ENCODE results near the gene MYL11. TPM values are rescaled to one million over a fixed set of nuclear protein-coding genes. Genes with fewer than 3 reads are reported as not detected.
"Not testable (repeated sequence)": the region's sequence is repeated elsewhere in the genome, so short reads cannot be mapped to it uniquely, and the experiment has no call there.

The MYL11 gene
- total and polyA plus RNA-seq, 5 donors: 0.35 to 0.94 (median 0.86) TPM; not detected in 2

DNA sequence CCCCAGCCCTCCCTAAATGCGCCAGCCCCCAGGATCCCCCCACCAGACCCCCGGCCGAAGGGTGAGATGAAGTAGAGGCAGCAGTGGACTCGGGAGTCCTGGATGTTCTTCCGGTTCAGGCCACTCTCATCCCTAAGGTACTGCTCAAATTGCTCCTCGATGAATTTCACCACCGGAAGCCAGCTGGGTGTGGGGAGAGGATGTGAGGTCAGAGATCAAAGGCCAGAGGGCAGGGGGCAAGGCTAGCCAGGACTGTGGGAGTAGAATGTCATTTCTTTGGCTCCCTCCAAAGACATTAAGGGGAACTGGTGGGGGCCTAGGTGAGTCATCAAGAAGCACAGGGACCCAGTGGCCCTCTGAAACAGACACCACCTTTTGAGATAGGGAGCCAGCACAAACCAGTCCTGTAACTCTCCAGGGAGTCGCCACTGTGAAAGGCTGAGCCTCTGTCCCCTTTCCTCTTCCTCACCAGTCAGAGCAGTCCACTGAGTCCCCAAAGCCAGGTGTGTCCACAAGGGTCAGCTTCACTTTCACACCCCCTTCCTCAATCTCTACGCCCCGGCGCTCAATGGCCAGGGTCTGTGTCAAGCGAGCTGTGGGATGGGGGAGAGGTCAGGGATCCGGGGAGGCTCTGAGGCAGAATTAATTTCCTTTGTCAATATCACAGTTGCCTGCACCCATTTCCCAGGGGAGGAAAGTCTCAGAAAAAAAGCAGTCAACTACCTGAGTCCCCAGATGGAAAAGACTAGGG lies 6.9 kb downstream of the MYL11 start:
- intact Hi-C loops (cut with DNase I): no loop called here
- 75% methylated on average over 13 of the region's 13 CpGs for WGBS
- Histone ChIP-seq H3K9me3 (ENCODE audit: control insufficient read depth, low read length) (no peaks in the 10 kb centered on the region), H3K27ac (ENCODE audit: low read length) (no peak overlapping the region), H3K27me3 (ENCODE audit: control insufficient read depth, insufficient read depth) (no peaks in the 10 kb centered on the region), H3K4me3 (ENCODE audit: low read length) (no peak overlapping the region), H3K4me1 (ENCODE audit: control insufficient read depth, insufficient read depth, low read length) (peaks cover 2% of the 10 kb centered on the region)
- ATAC-seq (no peak), DNase-seq (peak in 1 of 3 donors; percentile 47)

DNA sequence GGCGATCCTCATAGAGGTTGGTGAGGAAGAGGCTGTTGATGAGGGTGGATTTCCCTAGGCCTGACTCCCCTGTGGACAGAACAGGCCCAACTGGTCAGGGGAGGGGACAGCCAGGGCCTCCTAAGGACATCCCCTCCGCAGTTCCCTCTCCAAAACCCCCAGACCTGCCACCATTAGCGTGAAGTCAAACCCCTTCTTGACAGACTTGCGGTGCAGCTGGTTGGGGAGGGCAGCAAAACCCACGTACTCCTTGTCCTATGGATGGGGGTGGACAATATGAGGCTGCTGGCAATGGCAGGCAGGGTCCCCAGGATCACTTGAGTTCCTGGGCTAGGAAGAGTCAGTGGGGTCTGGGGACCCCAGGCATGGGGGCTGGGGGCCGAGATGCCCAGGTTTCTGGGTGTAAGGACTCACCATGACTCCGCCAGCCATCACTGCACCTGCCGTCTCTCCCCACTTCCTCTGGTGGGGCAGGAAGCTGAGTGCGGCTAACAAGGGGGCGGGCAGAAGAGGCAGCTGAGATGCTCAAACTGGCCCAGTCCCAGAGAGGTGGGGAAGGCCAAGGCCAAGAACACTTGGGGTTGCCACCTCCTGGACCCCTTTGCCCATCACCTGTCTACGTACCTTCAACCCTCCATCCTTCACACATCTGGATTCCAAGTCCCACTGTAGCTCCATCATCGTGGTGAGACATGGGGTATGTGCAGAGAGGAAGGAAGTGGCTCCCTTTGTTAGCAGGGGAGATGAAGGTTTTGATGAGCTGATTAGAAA lies 7.7 kb downstream of the MYL11 start, which contains the start of gene SEPTIN1:
Gene SEPTIN1 (minus strand): TSS at position 451 of the 771 bp plus-strand sequence. CDS start 19 bp downstream, at position 432.
- intact Hi-C loops (cut with DNase I): no loop called here
- no peak for ATAC-seq
- Histone ChIP-seq H3K4me1 (ENCODE audit: control insufficient read depth, insufficient read depth, low read length) (peaks cover 2% of the 10 kb centered on the region), H3K4me3 (ENCODE audit: low read length) (no peak within 1 kb of the TSS), H3K27me3 (ENCODE audit: control insufficient read depth, insufficient read depth) (no peaks in the 10 kb centered on the region), H3K9me3 (ENCODE audit: control insufficient read depth, low read length) (no peaks in the 10 kb centered on the region), H3K27ac (ENCODE audit: low read length) (no peak within 1 kb of the TSS)
- 61% methylated on average over 12 of the region's 12 CpGs for WGBS
- DNase-seq: peak in 1 of 3 donors; percentile 63

DNA sequence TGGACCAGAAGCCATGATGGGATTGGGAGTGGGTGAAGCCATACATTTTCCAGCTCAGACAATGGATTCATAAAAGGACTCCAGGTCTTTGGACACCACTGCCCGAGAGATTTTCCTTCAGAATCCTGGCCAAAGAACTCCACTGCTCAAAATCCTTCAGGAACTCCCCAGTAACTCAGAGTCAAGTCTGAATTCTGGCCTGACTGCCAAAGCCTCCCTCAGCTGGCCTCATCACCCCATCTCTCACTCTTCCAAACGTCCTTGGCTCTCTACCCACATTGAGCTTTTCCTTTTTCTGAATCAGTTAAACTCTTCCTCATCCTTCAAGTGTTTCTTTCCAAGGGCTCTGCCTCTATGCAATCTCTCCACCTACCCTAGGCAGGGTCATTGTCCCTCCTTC lies 8.9 kb downstream of the MYL11 start:
- peak in 1 of 3 donors; percentile 10 for DNase-seq
- Histone ChIP-seq H3K27me3 (ENCODE audit: control insufficient read depth, insufficient read depth) (no peaks in the 10 kb centered on the region), H3K9me3 (ENCODE audit: control insufficient read depth, low read length) (no peaks in the 10 kb centered on the region), H3K4me1 (ENCODE audit: control insufficient read depth, insufficient read depth, low read length) (peaks cover 2% of the 10 kb centered on the region), H3K27ac (ENCODE audit: low read length) (no peak overlapping the region), H3K4me3 (ENCODE audit: low read length) (no peak overlapping the region)
- ATAC-seq: no peak
- 35% methylated on average over 2 of the region's 2 CpGs for WGBS
- intact Hi-C loops (cut with DNase I): no loop called here

DNA sequence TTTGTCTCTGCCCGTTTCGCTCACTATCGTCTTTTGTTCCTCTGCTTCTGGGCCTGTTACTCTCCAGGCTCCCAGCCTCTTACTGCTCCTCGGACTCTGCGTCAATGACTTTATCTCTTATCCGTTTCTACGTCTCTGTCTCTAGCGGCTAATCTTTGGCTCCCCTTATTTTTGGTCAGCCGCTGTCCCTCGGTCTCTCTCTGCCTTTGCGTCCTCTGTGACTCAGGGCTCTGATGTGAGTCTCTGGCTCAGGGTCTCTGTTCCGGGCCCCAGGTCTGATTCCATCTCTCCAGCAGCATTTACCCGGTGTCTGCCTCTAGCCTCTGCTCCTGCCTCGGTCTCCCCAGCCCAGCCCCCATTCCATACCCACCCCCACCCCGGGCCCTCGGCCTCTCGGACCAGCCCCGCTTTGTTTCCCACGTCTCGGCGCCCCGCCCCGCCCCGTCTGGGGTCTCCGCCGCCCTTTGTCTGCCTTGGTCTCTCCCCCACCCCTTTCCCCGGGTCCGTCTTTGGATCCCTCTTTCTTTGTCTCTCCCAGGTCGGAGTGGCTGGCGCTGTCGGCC lies 20.1 kb downstream of the MYL11 start:
- peak; percentile 43 to 68 for ATAC-seq
- no peaks in the 10 kb centered on the region for H3K9me3 ChIP-seq (ENCODE audit: control insufficient read depth, low read length)
- H3K4me3 ChIP-seq (ENCODE audit: low read length): peak overlapping the region; percentile 86
- 4% methylated on average over 31 of the region's 31 CpGs for WGBS
- DNase-seq: peak in 2 of 3 donors; percentile 48 to 53
- peak overlapping the region; percentile 96 for H3K27ac ChIP-seq (ENCODE audit: low read length)
- H3K4me1 ChIP-seq (ENCODE audit: control insufficient read depth, insufficient read depth, low read length): no peaks in the 10 kb centered on the region
- H3K27me3 ChIP-seq (ENCODE audit: control insufficient read depth, insufficient read depth): no peaks in the 10 kb centered on the region
- intact Hi-C loops (cut with DNase I): loop anchor here in 1 of 4 donors (10.0 kb wide), 1 partner anchor 300 kb away; the partner anchor contains the start of genes TBX6 and YPEL3

DNA sequence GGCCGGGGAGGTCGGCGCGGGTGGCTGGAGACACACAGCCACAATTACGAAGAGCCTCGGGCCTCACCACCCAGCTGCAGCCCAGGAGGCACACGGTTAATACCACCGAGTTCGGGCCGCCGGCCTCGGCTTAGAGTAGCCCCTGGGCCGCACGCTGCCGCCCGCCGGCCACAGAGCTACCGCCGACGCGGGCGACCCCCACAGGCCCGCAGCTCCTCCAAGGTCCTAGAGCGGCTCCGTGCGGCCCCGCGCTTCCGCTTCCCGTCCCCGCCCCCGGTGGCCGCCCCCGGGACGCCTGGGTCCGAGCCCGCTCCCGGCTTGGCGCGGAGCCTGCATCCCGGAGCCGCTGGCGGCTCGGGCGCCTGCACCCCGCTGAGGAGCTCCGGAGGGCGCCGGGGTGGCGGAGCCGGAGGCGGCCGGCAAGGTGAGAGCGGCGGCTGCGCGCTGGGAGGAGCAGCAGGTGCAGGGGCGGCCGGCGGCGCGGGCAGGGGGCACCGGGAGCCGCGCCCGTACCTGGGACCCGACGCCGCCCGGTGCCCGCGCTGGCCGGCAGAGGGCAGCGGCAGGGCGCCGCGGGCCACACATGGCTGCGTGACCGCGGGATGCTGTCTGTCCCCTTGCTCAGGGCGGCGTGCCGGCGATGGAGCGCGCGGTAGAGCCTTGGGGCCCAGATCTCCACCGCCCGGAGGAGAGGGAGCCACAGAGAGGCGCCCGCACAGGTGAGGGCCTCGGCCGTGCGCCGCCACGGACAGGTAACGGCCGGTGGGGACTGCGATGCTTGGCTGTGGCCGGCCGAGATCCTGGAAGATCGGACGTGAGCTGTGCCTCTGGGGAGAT lies 20.8 kb downstream of the MYL11 start, which contains the start of gene ZNF48:
Gene ZNF48 (plus strand): TSS at position 266 of the 837 bp plus-strand sequence. CDS start 375 bp downstream, at position 641.
- H3K27ac ChIP-seq (ENCODE audit: low read length): peak within 1 kb of the TSS; percentile 96
- DNase-seq (peak; percentile 93 to 96 (median 96)), ATAC-seq (peak; percentile 97 to 98)
- WGBS: under 1% methylated on average over 102 of the region's 103 CpGs
- H3K4me3 ChIP-seq (ENCODE audit: low read length): peak within 1 kb of the TSS; percentile 86
- H3K27me3 ChIP-seq (ENCODE audit: control insufficient read depth, insufficient read depth): no peaks in the 10 kb centered on the region
- intact Hi-C loops (cut with DNase I): loop anchor here in 1 of 4 donors (10.0 kb wide), 1 partner anchor 301 kb away; the partner anchor contains the start of genes TBX6 and YPEL3
- H3K9me3 ChIP-seq (ENCODE audit: control insufficient read depth, low read length): no peaks in the 10 kb centered on the region
- H3K4me1 ChIP-seq (ENCODE audit: control insufficient read depth, insufficient read depth, low read length): no peaks in the 10 kb centered on the region

DNA sequence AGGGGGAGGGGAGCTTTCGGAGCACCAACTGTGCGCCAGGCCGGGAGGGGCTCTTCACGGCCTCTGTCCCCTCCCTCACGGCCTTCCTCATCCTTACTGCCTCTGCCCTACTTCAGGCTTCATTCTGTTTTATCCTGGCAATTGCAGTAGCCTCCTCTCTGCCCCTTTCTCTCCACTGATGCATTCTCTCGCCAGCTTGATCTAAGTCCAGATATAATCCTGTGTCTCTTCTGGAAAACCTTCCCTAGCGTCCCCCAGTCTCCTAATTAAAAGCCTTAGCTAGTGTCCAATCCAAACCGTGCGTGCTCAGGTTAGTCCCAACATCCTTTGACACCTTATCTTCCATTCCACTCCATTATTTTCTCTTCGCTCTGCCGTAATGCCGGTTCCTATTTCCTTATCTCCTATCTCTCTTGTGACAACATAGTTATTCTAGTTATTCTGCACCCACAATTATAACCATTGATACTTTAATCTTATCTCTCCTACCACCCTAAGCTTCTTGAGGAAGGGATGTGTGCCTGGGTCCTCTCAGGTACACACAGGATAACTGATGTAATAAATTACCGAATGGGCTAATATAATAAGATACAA lies 21.5 kb downstream of the MYL11 start:
- ATAC-seq (no peak), DNase-seq (no peak)
- H3K27me3 ChIP-seq (ENCODE audit: control insufficient read depth, insufficient read depth): no peaks in the 10 kb centered on the region
- WGBS: 10% methylated on average over 13 of the region's 13 CpGs
- H3K27ac ChIP-seq (ENCODE audit: low read length): peak overlapping the region; percentile 14
- peak overlapping the region; percentile 86 for H3K4me3 ChIP-seq (ENCODE audit: low read length)
- no peaks in the 10 kb centered on the region for H3K4me1 ChIP-seq (ENCODE audit: control insufficient read depth, insufficient read depth, low read length)
- H3K9me3 ChIP-seq (ENCODE audit: control insufficient read depth, low read length): no peaks in the 10 kb centered on the region
- intact Hi-C loops (cut with DNase I): loop anchor here in 1 of 4 donors (10.0 kb wide), 1 partner anchor 301 kb away; the partner anchor contains the start of genes TBX6 and YPEL3

DNA sequence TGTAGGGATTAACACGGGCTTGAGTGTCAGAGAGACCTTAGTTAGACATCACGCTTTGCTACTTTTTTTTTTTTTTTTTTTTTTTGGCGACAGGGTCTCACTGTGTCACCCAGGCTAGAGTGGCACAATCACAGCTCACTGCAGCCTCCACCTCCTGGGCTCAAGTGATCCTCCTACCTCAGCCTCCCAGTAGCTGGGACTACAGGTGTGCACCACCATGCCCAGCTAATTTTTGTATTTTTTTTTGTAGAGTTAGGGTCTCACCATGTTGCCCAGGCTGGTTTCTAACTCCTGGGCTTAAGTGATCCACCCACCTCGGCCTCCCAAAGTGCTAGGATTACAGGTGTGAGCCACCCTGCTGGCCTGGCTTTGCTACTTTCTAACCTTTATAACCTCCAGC lies 22.0 kb downstream of the MYL11 start:
- H3K4me1 ChIP-seq (ENCODE audit: control insufficient read depth, insufficient read depth, low read length); H3K27ac ChIP-seq (ENCODE audit: low read length); ATAC-seq; H3K4me3 ChIP-seq (ENCODE audit: low read length); H3K9me3 ChIP-seq (ENCODE audit: control insufficient read depth, low read length); H3K27me3 ChIP-seq (ENCODE audit: control insufficient read depth, insufficient read depth): not testable (repeated sequence)
- DNase-seq: peak in 1 of 3 donors; percentile 9
- intact Hi-C loops (cut with DNase I): loop anchor here in 1 of 4 donors (10.0 kb wide), 1 partner anchor 302 kb away; the partner anchor contains the start of genes TBX6 and YPEL3
- WGBS: 79% methylated on average over 4 of the region's 4 CpGs

DNA sequence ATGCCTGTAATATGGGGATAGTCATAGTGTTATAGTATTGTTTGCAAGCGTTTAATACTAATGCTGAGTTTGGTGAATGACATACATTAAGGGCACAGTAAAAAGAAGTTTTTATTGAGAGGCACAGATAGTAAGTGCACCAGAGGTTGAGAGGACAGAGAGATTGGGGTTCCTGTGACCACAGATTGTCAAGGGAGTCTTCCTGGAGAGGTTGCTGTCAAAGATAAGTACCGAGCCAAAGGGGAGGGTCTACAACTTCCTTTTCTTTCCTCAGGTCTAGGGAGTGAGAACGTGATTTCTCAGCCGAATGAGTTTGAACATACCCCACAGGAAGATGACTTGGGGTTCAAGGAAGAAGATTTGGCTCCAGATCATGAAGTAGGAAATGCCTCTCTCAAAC lies 22.5 kb downstream of the MYL11 start:
- no peaks in the 10 kb centered on the region for H3K4me1 ChIP-seq (ENCODE audit: control insufficient read depth, insufficient read depth, low read length)
- intact Hi-C loops (cut with DNase I): loop anchor here in 1 of 4 donors (10.0 kb wide), 1 partner anchor 302 kb away; the partner anchor contains the start of genes TBX6 and YPEL3

DNA sequence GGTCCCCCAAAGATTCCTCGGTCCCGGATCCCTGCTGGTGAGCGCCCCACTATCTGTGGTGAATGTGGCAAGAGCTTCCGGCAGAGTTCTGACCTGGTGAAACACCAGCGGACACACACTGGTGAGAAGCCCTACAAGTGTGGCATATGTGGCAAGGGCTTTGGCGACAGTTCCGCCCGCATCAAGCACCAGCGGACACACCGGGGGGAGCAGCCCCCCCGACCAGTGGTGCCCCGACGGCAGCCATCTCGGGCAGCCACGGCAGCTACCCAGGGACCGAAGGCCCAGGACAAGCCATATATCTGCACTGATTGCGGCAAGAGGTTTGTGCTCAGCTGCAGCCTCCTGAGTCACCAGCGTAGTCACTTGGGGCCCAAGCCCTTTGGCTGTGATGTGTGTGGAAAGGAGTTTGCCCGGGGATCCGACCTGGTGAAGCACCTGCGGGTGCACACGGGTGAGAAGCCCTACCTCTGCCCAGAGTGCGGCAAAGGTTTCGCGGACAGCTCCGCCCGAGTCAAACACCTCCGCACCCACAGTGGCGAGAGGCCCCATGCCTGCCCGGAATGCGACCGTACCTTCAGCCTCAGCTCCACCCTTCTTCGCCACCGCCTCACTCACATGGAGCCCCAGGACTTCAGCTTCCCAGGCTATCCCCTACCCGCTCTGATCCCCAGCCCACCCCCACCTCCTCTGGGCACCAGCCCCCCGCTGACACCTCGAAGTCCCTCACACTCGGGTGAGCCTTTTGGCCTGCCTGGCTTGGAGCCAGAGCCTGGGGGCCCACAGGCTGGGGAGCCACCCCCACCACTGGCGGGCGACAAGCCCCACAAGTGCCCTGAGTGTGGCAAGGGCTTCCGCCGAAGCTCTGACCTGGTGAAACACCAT lies 23.4 kb downstream of the MYL11 start:
- intact Hi-C loops (cut with DNase I): loop anchor here in 1 of 4 donors (10.0 kb wide), 1 partner anchor 303 kb away; the partner anchor contains the start of genes TBX6 and YPEL3

More for the DNA sequence above, 22.5 kb downstream of the MYL11 start:
- Histone ChIP-seq H3K27me3 (ENCODE audit: control insufficient read depth, insufficient read depth) (no peaks in the 10 kb centered on the region), H3K4me3 (ENCODE audit: low read length) (no peak overlapping the region), H3K9me3 (ENCODE audit: control insufficient read depth, low read length) (no peaks in the 10 kb centered on the region), H3K27ac (ENCODE audit: low read length) (no peak overlapping the region)
- ATAC-seq (no peak), DNase-seq (no peak)
- 51% methylated on average over 4 of the region's 4 CpGs for WGBS

More for the DNA sequence above, 23.4 kb downstream of the MYL11 start:
- ATAC-seq (no peak), DNase-seq (peak in 2 of 3 donors; percentile 20 to 60)
- Histone ChIP-seq H3K27ac (ENCODE audit: low read length) (no peak overlapping the region), H3K9me3 (ENCODE audit: control insufficient read depth, low read length) (no peaks in the 10 kb centered on the region), H3K27me3 (ENCODE audit: control insufficient read depth, insufficient read depth) (no peaks in the 10 kb centered on the region), H3K4me1 (ENCODE audit: control insufficient read depth, insufficient read depth, low read length) (no peaks in the 10 kb centered on the region), H3K4me3 (ENCODE audit: low read length) (no peak overlapping the region)
- 93% methylated on average over 42 of the region's 42 CpGs for WGBS
